ENCODE measurements around the gene PDE5A. TPM values are rescaled to one million over a fixed set of nuclear protein-coding genes. Genes with fewer than 3 reads are reported as not detected.
"Not testable (repeated sequence)": the region's sequence is repeated elsewhere in the genome, so short reads cannot be mapped to it uniquely, and the experiment has no call there.

Gene PDE5A
- total RNA-seq, 1 donor from 2014 or later: 58.0 TPM

- H3K27ac ChIP-seq: no peak overlapping the region
- ATAC-seq (no peak), DNase-seq (no peak)
These were observed 17.9 kb upstream of the PDE5A start for GRCh38 chr4:119646347-119647071.

GRCh38 chr4:119643306-119644042 lies 14.9 kb upstream of the PDE5A start:
- no peak for DNase-seq
- Histone ChIP-seq H3K27me3 (no peaks in the 10 kb centered on the region), H3K27ac (no peak overlapping the region), H3K4me1 (no peaks in the 10 kb centered on the region), H3K4me3 (no peak overlapping the region), H3K9me3 (no peaks in the 10 kb centered on the region), H3K36me3 (no peaks in the 10 kb centered on the region)
- no peak for ATAC-seq
- TF ChIP-seq CTCF (IDR thresholded peaks at IDR 0.05): no peak
- intact Hi-C loops (cut with DNase I): no loop called here

More at GRCh38 chr4:119646347-119647071, 17.9 kb upstream of the PDE5A start:
- H3K4me3 ChIP-seq: no peak overlapping the region
- H3K4me1 ChIP-seq: no peaks in the 10 kb centered on the region
- no peaks in the 10 kb centered on the region for H3K27me3 ChIP-seq
- no peak for TF ChIP-seq CTCF (IDR thresholded peaks at IDR 0.05)
- no peaks in the 10 kb centered on the region for H3K36me3 ChIP-seq
- no peaks in the 10 kb centered on the region for H3K9me3 ChIP-seq
- intact Hi-C loops (cut with DNase I): no loop called here

GRCh38 chr4:119641765-119642164 lies 13.2 kb upstream of the PDE5A start:
- Histone ChIP-seq H3K27ac (no peak overlapping the region), H3K27me3 (no peaks in the 10 kb centered on the region), H3K4me3 (no peak overlapping the region), H3K36me3 (no peaks in the 10 kb centered on the region), H3K9me3 (no peaks in the 10 kb centered on the region), H3K4me1 (no peaks in the 10 kb centered on the region)
- intact Hi-C loops (cut with DNase I): no loop called here
- TF ChIP-seq CTCF (IDR thresholded peaks at IDR 0.05): no peak
- DNase-seq: no peak
- no peak for ATAC-seq

GRCh38 chr4:119638359-119638758 lies 9.8 kb upstream of the PDE5A start:
- no peak for TF ChIP-seq CTCF (IDR thresholded peaks at IDR 0.05)
- intact Hi-C loops (cut with DNase I): no loop called here
- no peak overlapping the region for H3K27ac ChIP-seq
- ATAC-seq (no peak), DNase-seq (no peak)
- no peaks in the 10 kb centered on the region for H3K27me3 ChIP-seq
- no peaks in the 10 kb centered on the region for H3K4me1 ChIP-seq
- H3K36me3 ChIP-seq: no peaks in the 10 kb centered on the region
- H3K4me3 ChIP-seq: no peak overlapping the region
- no peaks in the 10 kb centered on the region for H3K9me3 ChIP-seq

GRCh38 chr4:119636851-119637250 lies 8.2 kb upstream of the PDE5A start:
- H3K4me3 ChIP-seq; DNase-seq; H3K27me3 ChIP-seq; H3K9me3 ChIP-seq; ATAC-seq; intact Hi-C loops (cut with DNase I); H3K27ac ChIP-seq; H3K4me1 ChIP-seq; H3K36me3 ChIP-seq: not testable (repeated sequence)

- Histone ChIP-seq H3K4me1 (peaks cover 4% of the 10 kb centered on the region), H3K9me3 (no peaks in the 10 kb centered on the region), H3K27me3 (peaks cover 4% of the 10 kb centered on the region), H3K36me3 (no peaks in the 10 kb centered on the region), H3K27ac (no peak overlapping the region), H3K4me3 (no peak overlapping the region)
- intact Hi-C loops (cut with DNase I): loop anchor here (5.0 kb wide), 1 partner anchor 415 kb away; no protein-coding TSS in a partner anchor
- no peak for DNase-seq
- TF ChIP-seq CTCF (IDR thresholded peaks at IDR 0.05): no peak
- ATAC-seq: no peak
These were observed 3.6 kb upstream of the PDE5A start for GRCh38 chr4:119632216-119632615.
